SU-DHL-6 (cell line): Measurements from ENCODE around the gene MIEF1.

ENCODE experiments used
- CTCF ChIP-seq: fragments of 200-600 bp; sonication (generic); IDR thresholded peaks from one replicate; pipeline ENCODE4 v1.5.1; 2017; ENCODE audit warnings: antibody characterized with exemption, mild to moderate bottlenecking, low read length, moderate library complexity; ENCODE audit not compliant: insufficient read depth, poor library complexity, severe bottlenecking
- EZH2phosphoT487 ChIP-seq: fragments of 200-600 bp; sonication (generic), shearing (Covaris generic); conservative IDR thresholded peaks from 2 replicates; pipeline ENCODE4 v1.6.1; 2018; ENCODE audit warnings: mild to moderate bottlenecking, antibody characterized with exemption, low read length, moderate library complexity, mixed read lengths

GRCh38 chr22:39546889-39547586 lies 44.9 kb downstream of the MIEF1 start:
- TF ChIP-seq CTCF (no peak), EZH2phosphoT487 (no peak)
